NCI-H345 treated with DMSO at 0.1 percent for 48 hours (cell line): Measurements from ENCODE around the gene PIEZO2.

Experiments
- DNase-seq: peaks from one replicate; lab custom pipeline; 2025; ENCODE audit not compliant: unreplicated experiment; lab: John Stamatoyannopoulos, UW

The PIEZO2 gene

GRCh38 chr18:10751653-10752052, 397.7 kb downstream of the PIEZO2 start:
- DNase-seq, result no peak

GRCh38 chr18:10750191-10751035, 399.0 kb downstream of the PIEZO2 start:
- no peak for DNase-seq

- DNase-seq, result no peak
These were observed 400.7 kb downstream of the PIEZO2 start for GRCh38 chr18:10748641-10749040.

GRCh38 chr18:10745971-10746370, 403.4 kb downstream of the PIEZO2 start:
- no peak for DNase-seq

GRCh38 chr18:10745219-10745618, 404.1 kb downstream of the PIEZO2 start:
- DNase-seq, result no peak

GRCh38 chr18:10743766-10744165, 405.6 kb downstream of the PIEZO2 start:
- no peak for DNase-seq

- DNase-seq, result no peak
These were observed 410.2 kb downstream of the PIEZO2 start for GRCh38 chr18:10739152-10739551.

- DNase-seq, result no peak
These were observed 412.4 kb downstream of the PIEZO2 start for GRCh38 chr18:10736984-10737383.

- no peak for DNase-seq
These were observed 416.4 kb downstream of the PIEZO2 start for GRCh38 chr18:10732990-10733389.

GRCh38 chr18:10727477-10727876, 421.9 kb downstream of the PIEZO2 start:
- DNase-seq, result no peak

- DNase-seq, result peak; percentile 93
These were observed 422.9 kb downstream of the PIEZO2 start for GRCh38 chr18:10726198-10727068.

- no peak for DNase-seq
These were observed 424.7 kb downstream of the PIEZO2 start for GRCh38 chr18:10724666-10725065.

GRCh38 chr18:10723496-10723895, 425.9 kb downstream of the PIEZO2 start:
- no peak for DNase-seq

GRCh38 chr18:10718809-10719208, 430.6 kb downstream of the PIEZO2 start:
- no peak for DNase-seq

GRCh38 chr18:10715791-10716190, 433.6 kb downstream of the PIEZO2 start:
- DNase-seq, result no peak

GRCh38 chr18:10713409-10713808, 436.0 kb downstream of the PIEZO2 start:
- DNase-seq, result no peak

GRCh38 chr18:10707294-10707693, 442.1 kb downstream of the PIEZO2 start:
- DNase-seq, result no peak

- DNase-seq, result no peak
These were observed 443.6 kb downstream of the PIEZO2 start for GRCh38 chr18:10705786-10706185.

GRCh38 chr18:10705291-10705690, 444.1 kb downstream of the PIEZO2 start:
- no peak for DNase-seq

GRCh38 chr18:10702206-10702605, 447.2 kb downstream of the PIEZO2 start:
- DNase-seq, result no peak

GRCh38 chr18:10690366-10690765, 459.0 kb downstream of the PIEZO2 start:
- DNase-seq, result no peak

GRCh38 chr18:10690035-10690329, 459.4 kb downstream of the PIEZO2 start:
- no peak for DNase-seq
